GM23248 (cell line): Measurements from ENCODE around the gene RPP25. TPM values are rescaled to one million over a fixed set of nuclear protein-coding genes. Genes with fewer than 3 reads are reported as not detected.
"Not testable (repeated sequence)": the region's sequence is repeated elsewhere in the genome, so short reads cannot be mapped to it uniquely, and the experiment has no call there.

Experiments
- DNase-seq: peaks from one replicate; pipeline ENCODE4 v3.0.0-alpha.2; 2015
- H2AFZ ChIP-seq: fragments of 200-600 bp; sonication (generic); 2 replicates; pipeline ENCODE4 v1.6.1; 2016; ENCODE audit warnings: antibody characterized with exemption
- H3F3A ChIP-seq: fragments of 200-600 bp; sonication (generic); 2 replicates; pipeline ENCODE4 v1.6.1; 2016; ENCODE audit warnings: mild to moderate bottlenecking, antibody characterized with exemption, mixed run types; ENCODE audit not compliant: insufficient read depth
- H3K27ac ChIP-seq: fragments of 200-600 bp; sonication (generic); 2 replicates; pipeline ENCODE4 v1.5.1; 2016; ENCODE audit warnings: mild to moderate bottlenecking
- H3K27me3 ChIP-seq: fragments of 200-600 bp; sonication (generic); replicated peaks from 2 replicates; pipeline ENCODE4 v1.6.1; 2016; ENCODE audit warnings: mild to moderate bottlenecking; ENCODE audit not compliant: insufficient read depth
- H3K36me3 ChIP-seq: fragments of 200-600 bp; sonication (generic); 2 replicates; pipeline ENCODE4 v1.6.1; 2016; ENCODE audit warnings: low read depth, mild to moderate bottlenecking
- H3K4me1 ChIP-seq: fragments of 200-600 bp; sonication (generic); 2 replicates; pipeline ENCODE4 v1.6.1; 2016; ENCODE audit warnings: mild to moderate bottlenecking; ENCODE audit not compliant: insufficient read depth
- H3K4me2 ChIP-seq: fragments of 200-600 bp; sonication (generic); one replicate; pipeline ENCODE4 v1.6.1; 2016; ENCODE audit warnings: mild to moderate bottlenecking; ENCODE audit not compliant: unreplicated experiment
- H3K4me3 ChIP-seq: fragments of 200-600 bp; sonication (generic); 2 replicates; pipeline ENCODE4 v1.5.1; 2016; ENCODE audit warnings: mild to moderate bottlenecking
- H3K79me2 ChIP-seq: fragments of 200-600 bp; sonication (generic); 2 replicates; pipeline ENCODE4 v1.6.1; 2016; ENCODE audit warnings: mild to moderate bottlenecking; ENCODE audit not compliant: insufficient read depth
- H3K9ac ChIP-seq: fragments of 200-600 bp; sonication (generic); 2 replicates; pipeline ENCODE4 v1.6.1; 2016; ENCODE audit warnings: mild to moderate bottlenecking
- H3K9me2 ChIP-seq: fragments of 200-600 bp; sonication (generic); 2 replicates; pipeline ENCODE4 v1.6.1; 2016; ENCODE audit warnings: mixed run types, mild to moderate bottlenecking, moderate library complexity; ENCODE audit not compliant: insufficient read depth
- H3K9me3 ChIP-seq: fragments of 200-600 bp; sonication (generic); one replicate; pipeline ENCODE4 v1.6.1; 2017; ENCODE audit warnings: low read depth
- H4K20me1 ChIP-seq: fragments of 200-600 bp; sonication (generic); 2 replicates; pipeline ENCODE4 v1.6.0; 2016; ENCODE audit not compliant: insufficient read depth
- EZH2 ChIP-seq: fragments of 200-600 bp; sonication (generic); IDR thresholded peaks from 2 replicates; pipeline ENCODE4 v1.6.1; 2018; ENCODE audit warnings: antibody characterized with exemption, mild to moderate bottlenecking; ENCODE audit not compliant: insufficient read depth, poor library complexity, severe bottlenecking
- EZH2phosphoT487 ChIP-seq: fragments of 200-600 bp; sonication (generic); IDR thresholded peaks from 2 replicates; pipeline ENCODE4 v1.6.1; 2018; ENCODE audit warnings: antibody characterized with exemption, moderate library complexity, mild to moderate bottlenecking, low read depth; ENCODE audit not compliant: insufficient read depth
- WGBS, 2 experiments: methylation state at CpG; one replicate each; pipeline ENCODE4 v1.1.6; 2015 to 2017; ENCODE audit warnings: low lambda C conversion rate in 2 of 2, low coverage in 1 of 2; ENCODE audit errors: missing lambda C conversion rate in 2 of 2; 5-methylcytosine and 5-hydroxymethylcytosine counted together
- in situ Hi-C: fragments of 300-500 bp; cut with MboI; formaldehyde crosslinking; loops from 2 replicates; pipeline ENCODE4 v1.15.0; 2020
- polyA plus RNA-seq: library from polyadenylated mRNA; unstranded; fragments of >200 nt; fragmentation: Nextera tagmentation; extraction: Ambion mirVana; gene quantifications from 2 replicates; pipeline ENCODE4 v1.2.1, GENCODE V29; 2016
- total RNA-seq: library from RNA; depleted of rRNA; stranded (reverse); fragments of >200 nt; shearing (Covaris generic); gene quantifications from 2 replicates; pipeline ENCODE4 v1.2.3, GENCODE V29; 2014

RPP25 gene
- total and polyA plus RNA-seq, 2 experiments from 2014 or later: 3.4 to 4.5 TPM

- WGBS, 2 experiments: 77 to 80% methylated on average over 2 of the region's 2 CpGs
- Histone ChIP-seq H3K4me3 (no peak overlapping the region), H3K4me1 (peaks cover 7% of the 10 kb centered on the region), H3K9me3 (no peaks in the 10 kb centered on the region), H4K20me1 (no peaks in the 10 kb centered on the region), H3F3A (peaks cover 9% of the 10 kb centered on the region), H2AFZ (no peak overlapping the region), H3K9ac (no peak overlapping the region), H3K9me2 (no peaks in the 10 kb centered on the region), H3K4me2 (no peak overlapping the region), H3K79me2 (peaks cover 90% of the 10 kb centered on the region), H3K36me3 (peaks cover 13% of the 10 kb centered on the region), H3K27me3 (no peaks in the 10 kb centered on the region), H3K27ac (no peak overlapping the region)
- in situ Hi-C loops: no loop called here
- DNase-seq: no peak
- TF ChIP-seq EZH2phosphoT487 (no peak), EZH2 (no peak)
Measured at GRCh38 chr15:74933573-74933972, 23.0 kb downstream of the RPP25 start.

DNA sequence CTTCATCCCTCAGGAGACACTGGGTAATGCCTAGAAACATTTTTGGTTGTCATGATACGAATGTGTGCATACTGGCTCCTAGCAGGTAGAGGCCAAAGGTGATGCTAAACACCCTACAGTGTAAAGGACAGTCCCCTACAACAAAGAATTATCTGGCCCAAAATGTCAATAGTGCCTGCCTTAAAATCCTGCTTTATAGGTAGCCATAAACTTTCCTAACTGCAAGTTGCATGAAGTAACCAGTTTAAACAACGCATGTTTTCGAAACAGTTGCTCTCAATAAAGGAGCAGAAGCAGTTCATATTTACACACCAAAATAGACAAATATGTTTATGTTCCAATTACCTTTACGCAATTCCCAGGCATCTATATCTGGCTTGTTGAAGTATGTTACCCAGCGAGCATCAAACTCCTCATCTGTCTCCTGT lies 27.8 kb downstream of the RPP25 start:
- Histone ChIP-seq H3K4me3 (no peak overlapping the region), H3K9me2 (no peaks in the 10 kb centered on the region), H3F3A (no peaks in the 10 kb centered on the region), H3K4me1 (no peaks in the 10 kb centered on the region), H3K27me3 (no peaks in the 10 kb centered on the region), H3K9me3 (no peaks in the 10 kb centered on the region), H3K27ac (no peak overlapping the region), H3K36me3 (peaks cover 21% of the 10 kb centered on the region), H3K9ac (no peak overlapping the region), H2AFZ (no peak overlapping the region), H4K20me1 (no peaks in the 10 kb centered on the region), H3K79me2 (peaks cover 74% of the 10 kb centered on the region), H3K4me2 (no peak overlapping the region)
- TF ChIP-seq EZH2phosphoT487: no peak
- TF ChIP-seq EZH2: no peak
- DNase-seq: no peak
- WGBS, 2 experiments: 97% methylated on average over 5 of the region's 5 CpGs
- in situ Hi-C loops: no loop called here

DNA sequence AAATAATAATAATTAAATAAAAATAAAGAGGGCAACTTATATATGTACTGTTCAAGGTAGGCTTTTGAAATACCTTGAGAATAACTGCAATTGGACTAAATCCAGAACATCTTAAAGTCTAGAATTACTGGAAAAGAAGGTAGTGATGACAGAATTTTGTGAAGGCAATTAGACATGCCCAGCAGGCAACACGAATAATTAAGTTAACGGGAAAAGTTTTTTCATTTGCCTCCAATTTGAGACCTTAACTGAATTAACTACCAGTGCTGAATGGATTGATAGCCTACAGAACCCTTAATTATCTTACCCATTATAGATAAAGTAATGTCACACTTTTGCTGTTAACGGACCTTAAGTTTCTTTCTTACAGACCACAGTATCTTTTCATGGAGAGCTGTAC lies 32.0 kb downstream of the RPP25 start:
- H3K9me2 ChIP-seq: no peaks in the 10 kb centered on the region
- peaks cover 36% of the 10 kb centered on the region for H3K36me3 ChIP-seq
- no peaks in the 10 kb centered on the region for H3F3A ChIP-seq
- no peaks in the 10 kb centered on the region for H3K27me3 ChIP-seq
- no peak overlapping the region for H3K4me2 ChIP-seq
- H3K4me1 ChIP-seq: no peaks in the 10 kb centered on the region
- no peaks in the 10 kb centered on the region for H4K20me1 ChIP-seq
- no peak overlapping the region for H3K27ac ChIP-seq
- DNase-seq: no peak
- peaks cover 33% of the 10 kb centered on the region for H3K79me2 ChIP-seq
- in situ Hi-C loops: no loop called here
- H3K9me3 ChIP-seq: no peaks in the 10 kb centered on the region
- H3K4me3 ChIP-seq: no peak overlapping the region
- TF ChIP-seq EZH2 (no peak), EZH2phosphoT487 (no peak)
- H2AFZ ChIP-seq: no peak overlapping the region
- no peak overlapping the region for H3K9ac ChIP-seq
- WGBS, 2 experiments: 82 to 89% methylated on average over 3 of the region's 3 CpGs

DNA sequence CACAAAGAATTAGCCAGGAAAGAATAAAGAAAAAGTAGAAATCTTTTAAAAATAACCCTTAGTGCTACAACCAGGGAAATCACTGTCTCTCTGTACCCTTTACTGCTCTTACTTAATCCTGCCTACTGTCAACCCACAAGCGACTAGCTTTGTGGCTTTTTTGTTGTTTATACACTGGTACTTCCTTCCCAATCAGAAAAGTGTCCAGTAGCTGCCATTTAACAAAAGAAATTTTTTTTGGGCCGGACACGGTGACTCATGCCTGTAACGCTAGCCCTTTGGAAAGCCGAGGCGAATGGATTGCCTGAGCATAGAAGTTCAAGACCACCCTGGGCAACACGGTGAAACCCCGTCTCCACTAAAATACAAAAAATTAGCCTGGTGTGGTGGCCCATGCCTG lies 36.1 kb downstream of the RPP25 start:
- no peak overlapping the region for H3K4me3 ChIP-seq
- H3K4me2 ChIP-seq: no peak overlapping the region
- in situ Hi-C loops: no loop called here
- no peak overlapping the region for H2AFZ ChIP-seq
- H3K4me1 ChIP-seq: no peaks in the 10 kb centered on the region
- H3K79me2 ChIP-seq: no peaks in the 10 kb centered on the region; the same call in 1 of the 2 replicates
- H3K9me2 ChIP-seq: no peaks in the 10 kb centered on the region
- H3F3A ChIP-seq: no peaks in the 10 kb centered on the region
- no peaks in the 10 kb centered on the region for H4K20me1 ChIP-seq
- H3K36me3 ChIP-seq: peaks cover 43% of the 10 kb centered on the region; the same call in 1 of the 2 replicates
- 94 to 95% methylated on average over 8 of the region's 8 CpGs for WGBS, 2 experiments
- TF ChIP-seq EZH2 (no peak), EZH2phosphoT487 (no peak)
- H3K9ac ChIP-seq: no peak overlapping the region
- no peak overlapping the region for H3K27ac ChIP-seq
- H3K27me3 ChIP-seq: no peaks in the 10 kb centered on the region
- no peak for DNase-seq
- no peaks in the 10 kb centered on the region for H3K9me3 ChIP-seq

- no peak overlapping the region for H3K4me2 ChIP-seq
- H3K4me3 ChIP-seq: no peak overlapping the region
- no peaks in the 10 kb centered on the region for H3F3A ChIP-seq
- H4K20me1 ChIP-seq: no peaks in the 10 kb centered on the region
- H2AFZ ChIP-seq: no peak overlapping the region
- no peaks in the 10 kb centered on the region for H3K4me1 ChIP-seq
- H3K9ac ChIP-seq: no peak overlapping the region
- no peak overlapping the region for H3K27ac ChIP-seq
- TF ChIP-seq EZH2 (no peak), EZH2phosphoT487 (no peak)
- no peak for DNase-seq
- in situ Hi-C loops: no loop called here
- no peaks in the 10 kb centered on the region for H3K9me2 ChIP-seq
- H3K27me3 ChIP-seq: no peaks in the 10 kb centered on the region
- H3K79me2 ChIP-seq: no peaks in the 10 kb centered on the region
- H3K9me3 ChIP-seq: no peaks in the 10 kb centered on the region
- 79% methylated on average over 6 of the region's 6 CpGs for WGBS, 2 experiments
- peaks cover 46% of the 10 kb centered on the region; the same call in 1 of the 2 replicates for H3K36me3 ChIP-seq
Measured at GRCh38 chr15:74917676-74918075, 38.9 kb downstream of the RPP25 start.

DNA sequence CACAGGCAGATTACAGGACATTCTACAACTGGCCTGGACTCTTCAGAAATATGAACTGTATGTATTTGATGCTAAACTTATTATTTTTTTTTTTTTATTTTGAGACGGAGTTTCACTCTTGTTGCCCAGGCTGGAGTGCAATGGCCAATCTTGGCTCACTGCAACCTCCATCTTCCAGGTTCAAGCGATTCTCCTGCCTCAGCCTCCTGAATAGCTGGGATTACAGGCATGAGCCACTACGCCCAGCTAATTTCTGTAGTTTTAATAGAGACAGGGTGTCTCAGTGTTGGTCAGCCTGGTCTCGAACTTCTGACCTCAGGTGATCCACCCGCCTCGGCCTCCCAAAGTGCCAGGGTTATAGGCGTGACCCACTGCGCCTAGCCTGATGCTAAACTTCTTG lies 42.8 kb downstream of the RPP25 start:
- H2AFZ ChIP-seq, H3K9ac ChIP-seq, H3K9me2 ChIP-seq, H4K20me1 ChIP-seq, H3K9me3 ChIP-seq, in situ Hi-C loops, H3K4me2 ChIP-seq, H3K27ac ChIP-seq, H3K4me1 ChIP-seq, DNase-seq, H3K4me3 ChIP-seq, H3K27me3 ChIP-seq, H3K79me2 ChIP-seq, H3F3A ChIP-seq: not testable (repeated sequence)
- H3K36me3 ChIP-seq: peaks cover 27% of the 10 kb centered on the region; the same call in 1 of the 2 replicates
- 92 to 95% methylated on average over 8 of the region's 8 CpGs for WGBS, 2 experiments
